ENCODE measurements around the gene MT4.

MT4 gene

GRCh38 chr16:56519459-56520250 is 45.2 kb upstream of the MT4 start, which contains the start of gene BBS2:
Gene BBS2 (minus strand): TSS chr16:56520024. CDS start chr16:56519862, 162 bp downstream.
- TF ChIP-seq REST (IDR thresholded peaks at IDR 0.05; ENCODE audit: insufficient read depth in 1 of 2, low read depth in 2 of 2, low read length in 2 of 2) (no peak), POLR2AphosphoS5 (IDR thresholded peaks at IDR 0.05; ENCODE audit: low read depth, low read length) (peak; percentile 93), TAF1 (IDR thresholded peaks at IDR 0.05; ENCODE audit: borderline replicate concordance, insufficient read depth, low read length) (peak; percentile 28; the same call in 1 of the 2 replicates), FOXP2 (optimal IDR thresholded peaks at IDR 0.05; ENCODE audit: borderline replicate concordance, extremely low read depth, extremely low read length, insufficient read depth) (no peak), SIN3A (IDR thresholded peaks at IDR 0.05; ENCODE audit: borderline replicate concordance, insufficient read depth, low read length) (0 out of 2 replicates have a peak, but pooled peaks have one; percentile 6)

- no peak for TF ChIP-seq POLR2AphosphoS5 (IDR thresholded peaks at IDR 0.05; ENCODE audit: low read depth, low read length)
- no peak for TF ChIP-seq FOXP2 (optimal IDR thresholded peaks at IDR 0.05; ENCODE audit: borderline replicate concordance, extremely low read depth, extremely low read length, insufficient read depth)
- no peak for TF ChIP-seq SIN3A (IDR thresholded peaks at IDR 0.05; ENCODE audit: borderline replicate concordance, insufficient read depth, low read length)
- no peak for TF ChIP-seq REST (IDR thresholded peaks at IDR 0.05; ENCODE audit: insufficient read depth in 1 of 2, low read depth in 2 of 2, low read length in 2 of 2)
- TF ChIP-seq TAF1 (IDR thresholded peaks at IDR 0.05; ENCODE audit: borderline replicate concordance, insufficient read depth, low read length) = no peak
These were observed 44.7 kb upstream of the MT4 start for GRCh38 chr16:56520251-56520577.

- no peak for TF ChIP-seq SIN3A (IDR thresholded peaks at IDR 0.05; ENCODE audit: borderline replicate concordance, insufficient read depth, low read length)
- TF ChIP-seq REST (IDR thresholded peaks at IDR 0.05; ENCODE audit: insufficient read depth in 1 of 2, low read depth in 2 of 2, low read length in 2 of 2) = no peak
- no peak for TF ChIP-seq POLR2AphosphoS5 (IDR thresholded peaks at IDR 0.05; ENCODE audit: low read depth, low read length)
- no peak for TF ChIP-seq FOXP2 (optimal IDR thresholded peaks at IDR 0.05; ENCODE audit: borderline replicate concordance, extremely low read depth, extremely low read length, insufficient read depth)
- no peak for TF ChIP-seq TAF1 (IDR thresholded peaks at IDR 0.05; ENCODE audit: borderline replicate concordance, insufficient read depth, low read length)
These were observed 39.6 kb upstream of the MT4 start for GRCh38 chr16:56525236-56525635.

- no peak for TF ChIP-seq FOXP2 (optimal IDR thresholded peaks at IDR 0.05; ENCODE audit: borderline replicate concordance, extremely low read depth, extremely low read length, insufficient read depth)
- no peak for TF ChIP-seq REST (IDR thresholded peaks at IDR 0.05; ENCODE audit: insufficient read depth in 1 of 2, low read depth in 2 of 2, low read length in 2 of 2)
- TF ChIP-seq POLR2AphosphoS5 (IDR thresholded peaks at IDR 0.05; ENCODE audit: low read depth, low read length) = no peak
- TF ChIP-seq SIN3A (IDR thresholded peaks at IDR 0.05; ENCODE audit: borderline replicate concordance, insufficient read depth, low read length) = no peak
- no peak for TF ChIP-seq TAF1 (IDR thresholded peaks at IDR 0.05; ENCODE audit: borderline replicate concordance, insufficient read depth, low read length)
These were observed 34.0 kb upstream of the MT4 start for GRCh38 chr16:56530872-56531271.

All from PFSK-1 (cell line).